Subcutaneous abdominal adipose tissue (tissue), 5 donors: Measurements from ENCODE around the gene PPFIA4.
"Not testable (repeated sequence)": the region's sequence is repeated elsewhere in the genome, so short reads cannot be mapped to it uniquely, and the experiment has no call there.

Source experiments
- H3K27ac ChIP-seq: one replicate; pipeline ENCODE4 v1.7.0; 2013; ENCODE audit warnings: low read depth, mild to moderate bottlenecking, inconsistent platforms, low read length, moderate library complexity
- H3K27me3 ChIP-seq, 5 donors: one replicate each; pipeline ENCODE4 v1.7.0; 2013; ENCODE audit warnings: low read length in 5 of 5, inconsistent platforms in 1 of 5; ENCODE audit not compliant: control insufficient read depth in 5 of 5, insufficient read depth in 4 of 5
- H3K36me3 ChIP-seq, 5 donors: one replicate each; pipeline ENCODE4 v1.7.0; 2013; ENCODE audit warnings: low read length in 5 of 5; ENCODE audit not compliant: control insufficient read depth in 5 of 5, insufficient read depth in 5 of 5
- H3K4me1 ChIP-seq, 5 donors: one replicate each; pipeline ENCODE4 v1.7.0; 2013; ENCODE audit warnings: low read length in 5 of 5, mild to moderate bottlenecking in 3 of 5, moderate library complexity in 1 of 5; ENCODE audit not compliant: control insufficient read depth in 5 of 5, insufficient read depth in 5 of 5
- H3K4me3 ChIP-seq, 5 donors: one replicate each; pipeline ENCODE4 v1.7.0; 2013; ENCODE audit warnings: low read length in 5 of 5, low read depth in 1 of 5
- H3K9ac ChIP-seq, 5 donors: one replicate each; pipeline ENCODE4 v1.7.0; 2013; ENCODE audit warnings: low read length in 5 of 5, mild to moderate bottlenecking in 4 of 5, moderate library complexity in 3 of 5
- H3K9me3 ChIP-seq, 5 donors: one replicate each; pipeline ENCODE4 v1.7.0; 2013; ENCODE audit warnings: low read length in 5 of 5; ENCODE audit not compliant: control insufficient read depth in 5 of 5
- donor health status: healthy.
- donor health status: healthy.
- donor health status: healthy.
- donor health status: healthy.
- donor health status: healthy.

PPFIA4 gene

GRCh38 chr1:203017061-203017460 lies 9.2 kb upstream of the PPFIA4 start:
- Histone ChIP-seq H3K9me3 (no peaks in the 10 kb centered on the region), H3K4me3 (no peak overlapping the region), H3K4me1 (no peaks in the 10 kb centered on the region), H3K36me3 (peaks cover 57 to 92% (median 88%) of the 10 kb centered on the region in 5 donors), H3K9ac (peak overlapping the region in 1 of 5 donors; percentile 25), H3K27me3 (no peaks in the 10 kb centered on the region), H3K27ac (no peak overlapping the region)

GRCh38 chr1:203017692-203018091 lies 8.6 kb upstream of the PPFIA4 start:
- H3K4me3 ChIP-seq = no peak overlapping the region
- H3K9ac ChIP-seq = peak overlapping the region in 1 of 5 donors; percentile 25
- no peaks in the 10 kb centered on the region for H3K27me3 ChIP-seq
- no peaks in the 10 kb centered on the region for H3K9me3 ChIP-seq
- no peaks in the 10 kb centered on the region for H3K4me1 ChIP-seq
- no peak overlapping the region for H3K27ac ChIP-seq
- H3K36me3 ChIP-seq = peaks cover 57 to 95% (median 90%) of the 10 kb centered on the region in 5 donors

- H3K4me3 ChIP-seq, H3K9ac ChIP-seq, H3K9me3 ChIP-seq, H3K27me3 ChIP-seq, H3K27ac ChIP-seq: not testable (repeated sequence)
- H3K36me3 ChIP-seq = peaks cover 43 to 63% (median 57%) of the 10 kb centered on the region in 5 donors
- peaks cover 0 to 12% (median 10%) of the 10 kb centered on the region in 5 donors for H3K4me1 ChIP-seq
Measured at GRCh38 chr1:203022855-203023254, 3.4 kb upstream of the PPFIA4 start.

GRCh38 chr1:203025686-203026030 lies 633 bp upstream of the PPFIA4 start:
- peaks cover 21 to 37% (median 33%) of the 10 kb centered on the region in 5 donors for H3K36me3 ChIP-seq
- H3K27ac ChIP-seq = no peak overlapping the region
- H3K9ac ChIP-seq = no peak overlapping the region
- no peaks in the 10 kb centered on the region for H3K9me3 ChIP-seq
- H3K27me3 ChIP-seq = peaks cover 0 to 11% (median 8%) of the 10 kb centered on the region in 5 donors
- peak overlapping the region; percentile 50 to 79 (median 70) for H3K4me3 ChIP-seq
- peaks cover 0 to 12% (median 10%) of the 10 kb centered on the region in 5 donors for H3K4me1 ChIP-seq

GRCh38 chr1:203026666-203027663 lies 674 bp downstream of the PPFIA4 start:
- Histone ChIP-seq H3K27ac (no peak overlapping the region), H3K36me3 (peaks cover 9 to 24% (median 20%) of the 10 kb centered on the region in 5 donors), H3K27me3 (peaks cover 3 to 11% (median 8%) of the 10 kb centered on the region in 5 donors), H3K4me3 (peak overlapping the region; percentile 50 to 70 (median 70)), H3K4me1 (peaks cover 0 to 12% (median 10%) of the 10 kb centered on the region in 5 donors), H3K9ac (peak overlapping the region in 3 of 5 donors; percentile 8 to 69 (median 62)), H3K9me3 (no peaks in the 10 kb centered on the region)

GRCh38 chr1:203028067-203028783 lies 1.9 kb downstream of the PPFIA4 start:
- Histone ChIP-seq H3K27ac (no peak overlapping the region), H3K4me3 (no peak overlapping the region), H3K9me3 (no peaks in the 10 kb centered on the region), H3K27me3 (peaks cover 3 to 11% (median 8%) of the 10 kb centered on the region in 5 donors), H3K4me1 (peaks cover 0 to 12% (median 10%) of the 10 kb centered on the region in 5 donors), H3K9ac (no peak overlapping the region), H3K36me3 (peaks cover 9 to 15% (median 12%) of the 10 kb centered on the region in 5 donors)

- Histone ChIP-seq H3K27me3 (peaks cover 3 to 11% (median 8%) of the 10 kb centered on the region in 5 donors), H3K4me1 (peaks cover 0 to 12% (median 10%) of the 10 kb centered on the region in 5 donors), H3K9ac (no peak overlapping the region), H3K4me3 (no peak overlapping the region), H3K36me3 (peaks cover 2 to 9% (median 7%) of the 10 kb centered on the region in 5 donors), H3K9me3 (no peaks in the 10 kb centered on the region), H3K27ac (no peak overlapping the region)
Measured at GRCh38 chr1:203028784-203029553, 2.7 kb downstream of the PPFIA4 start.

- Histone ChIP-seq H3K27ac (no peak overlapping the region), H3K4me1 (peaks cover 0 to 6% (median 5%) of the 10 kb centered on the region in 5 donors), H3K9me3 (no peaks in the 10 kb centered on the region), H3K27me3 (peaks cover 3 to 14% (median 8%) of the 10 kb centered on the region in 5 donors), H3K4me3 (no peak overlapping the region), H3K36me3 (no peaks in the 10 kb centered on the region), H3K9ac (no peak overlapping the region)
Measured at GRCh38 chr1:203031467-203031866, 5.2 kb downstream of the PPFIA4 start.

GRCh38 chr1:203033287-203033686 lies 7.0 kb downstream of the PPFIA4 start:
- H3K36me3 ChIP-seq = no peaks in the 10 kb centered on the region
- H3K4me1 ChIP-seq = peaks cover 0 to 9% (median 3%) of the 10 kb centered on the region in 5 donors
- H3K27me3 ChIP-seq = peaks cover 2 to 11% (median 4%) of the 10 kb centered on the region in 5 donors
- no peak overlapping the region for H3K27ac ChIP-seq
- H3K9ac ChIP-seq = no peak overlapping the region
- H3K4me3 ChIP-seq = no peak overlapping the region
- H3K9me3 ChIP-seq = no peaks in the 10 kb centered on the region
